Activated CD4-positive, alpha-beta T cell treated with anti-CD3 and anti-CD28 coated beads, Interleukin-2, amount 50 U/mL, for 16 hours (primary cell): ENCODE results near the gene EQTN.

Experiments
- DNase-seq: peaks from one replicate; pipeline ENCODE4 v3.0.0-alpha.2; 2020

EQTN gene

DNA sequence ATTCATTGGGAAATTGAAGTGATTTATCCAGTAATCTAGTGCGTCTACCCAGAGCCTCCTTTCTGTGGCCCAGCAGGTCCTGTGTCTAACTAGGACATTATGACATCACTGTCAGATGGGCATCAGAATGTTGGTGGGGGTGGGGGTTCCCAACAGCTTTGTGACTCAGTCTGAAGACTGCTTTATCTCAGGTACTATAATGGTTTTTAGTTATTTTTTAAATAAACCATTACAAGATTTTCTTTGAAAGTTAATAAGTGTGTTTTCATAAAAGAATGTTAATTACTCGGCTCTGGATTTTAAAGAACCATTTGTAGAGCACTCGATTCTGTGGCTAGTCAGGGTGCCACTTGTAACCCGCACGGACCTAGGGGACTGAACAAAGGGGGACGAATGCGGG is at the start of gene EQTN:
Gene EQTN (minus strand): TSS at position 101 of the 400 bp plus-strand sequence. CDS start 95 bp downstream, at position 6.
- no peak for DNase-seq

DNA sequence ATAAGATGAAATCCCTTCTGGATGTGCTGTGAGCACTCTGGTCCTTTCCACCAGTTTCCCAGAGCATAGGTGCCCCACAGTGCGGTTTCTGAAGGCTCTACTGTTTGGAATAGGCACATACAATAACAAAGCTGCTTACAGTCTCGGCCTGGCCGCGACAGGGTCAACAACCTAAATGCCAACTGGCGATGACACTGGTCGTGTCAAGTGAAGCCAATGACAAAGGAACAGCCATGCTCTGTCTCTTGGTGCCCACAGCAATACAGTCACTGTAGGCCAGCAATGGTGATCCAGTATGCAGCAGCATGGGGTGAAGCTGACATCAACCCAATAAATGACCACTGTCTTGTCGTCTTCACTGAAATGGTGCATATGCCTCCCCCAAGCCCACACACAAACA is 47.8 kb upstream of the EQTN start:
- no peak for DNase-seq

- DNase-seq, result no peak
Observed at GRCh38 chr9:27341545-27342294, 44.8 kb upstream of the EQTN start.

- DNase-seq, result no peak
Observed at GRCh38 chr9:27340961-27341511, 44.1 kb upstream of the EQTN start.

GRCh38 chr9:27340285-27340674 is 43.3 kb upstream of the EQTN start:
- DNase-seq, result no peak

DNA sequence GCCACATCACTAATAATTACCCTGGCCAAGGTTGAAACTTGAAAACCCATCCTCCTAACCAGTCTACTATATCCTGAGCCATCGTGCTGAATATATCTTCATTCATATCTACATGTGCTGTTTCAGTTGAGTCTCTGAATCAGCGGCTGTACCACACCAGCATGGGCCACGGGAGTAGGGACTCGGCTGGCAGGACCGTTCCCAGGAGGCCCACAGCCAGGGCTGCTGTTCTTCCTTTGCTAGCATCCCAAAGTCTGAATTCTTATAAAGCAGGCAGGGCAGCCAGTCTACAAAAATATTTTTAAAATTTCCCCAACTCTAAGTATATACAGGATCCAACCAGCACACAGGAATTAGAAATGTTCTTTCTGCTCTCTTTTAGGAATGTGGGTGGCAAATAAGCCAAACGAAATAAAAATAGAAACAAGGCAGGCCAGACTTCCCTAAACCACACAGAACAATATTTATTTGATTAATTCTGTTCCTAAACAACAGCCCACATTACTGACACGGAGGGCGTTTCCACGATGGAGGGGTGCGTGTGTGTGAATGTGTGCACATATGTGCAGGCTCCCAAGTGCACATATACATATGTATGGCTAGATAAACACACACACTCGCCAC is 42.8 kb upstream of the EQTN start:
- DNase-seq, result no peak

GRCh38 chr9:27338527-27338903 is 41.6 kb upstream of the EQTN start:
- no peak for DNase-seq

GRCh38 chr9:27337833-27338526 is 41.0 kb upstream of the EQTN start:
- no peak for DNase-seq

- no peak for DNase-seq
Observed at GRCh38 chr9:27337236-27337635, 40.3 kb upstream of the EQTN start.

- no peak for DNase-seq
Observed at GRCh38 chr9:27336829-27337228, 39.9 kb upstream of the EQTN start.

- DNase-seq, result no peak
Observed at GRCh38 chr9:27336126-27336525, 39.2 kb upstream of the EQTN start.

- no peak for DNase-seq
Observed at GRCh38 chr9:27335075-27335474, 38.1 kb upstream of the EQTN start.

- DNase-seq, result peak; percentile 42
Observed at GRCh38 chr9:27333241-27334052, 36.5 kb upstream of the EQTN start.

GRCh38 chr9:27331393-27331792 is 34.4 kb upstream of the EQTN start:
- DNase-seq, result no peak

GRCh38 chr9:27329291-27329690 is 32.3 kb upstream of the EQTN start:
- no peak for DNase-seq

DNA sequence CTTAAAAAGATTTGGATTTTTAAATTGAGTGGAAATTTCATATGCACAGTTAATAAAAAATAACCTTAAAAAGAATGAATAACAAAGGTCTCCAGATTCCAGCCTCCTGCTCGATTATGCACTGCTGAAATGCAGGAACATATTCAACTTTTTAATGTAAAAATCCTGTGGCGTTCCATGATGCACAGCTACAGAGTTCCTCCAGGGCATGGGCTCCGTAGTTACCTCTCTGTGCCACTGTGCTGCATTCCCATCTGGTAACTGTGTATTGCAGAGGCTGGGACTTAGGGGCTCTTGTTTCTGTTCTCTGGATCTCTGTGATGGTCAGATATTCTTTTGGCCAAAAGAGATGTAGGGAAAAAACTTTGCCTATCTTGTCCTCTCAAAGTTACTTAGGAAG is 31.5 kb upstream of the EQTN start:
- no peak for DNase-seq

DNA sequence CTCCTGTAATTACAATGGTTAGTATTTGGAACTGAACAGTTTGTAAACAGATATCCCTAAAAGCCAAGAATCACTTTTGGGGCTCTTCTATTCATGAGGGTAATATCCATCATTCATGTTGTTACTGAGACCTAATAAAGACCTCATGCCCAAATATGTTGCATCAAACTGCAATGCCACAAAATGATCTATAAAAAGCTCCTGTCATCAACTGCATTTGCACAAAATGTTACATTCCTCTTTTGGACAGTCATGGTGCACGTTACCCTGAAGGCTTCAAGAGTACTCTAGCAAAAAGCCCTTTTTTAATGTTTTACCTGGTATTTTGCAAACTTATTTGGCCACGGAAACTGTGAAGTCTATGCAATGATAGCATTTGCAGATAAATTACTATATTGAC is 14.2 kb upstream of the EQTN start:
- no peak for DNase-seq

GRCh38 chr9:27310582-27310981 is 13.6 kb upstream of the EQTN start:
- DNase-seq, result no peak

DNA sequence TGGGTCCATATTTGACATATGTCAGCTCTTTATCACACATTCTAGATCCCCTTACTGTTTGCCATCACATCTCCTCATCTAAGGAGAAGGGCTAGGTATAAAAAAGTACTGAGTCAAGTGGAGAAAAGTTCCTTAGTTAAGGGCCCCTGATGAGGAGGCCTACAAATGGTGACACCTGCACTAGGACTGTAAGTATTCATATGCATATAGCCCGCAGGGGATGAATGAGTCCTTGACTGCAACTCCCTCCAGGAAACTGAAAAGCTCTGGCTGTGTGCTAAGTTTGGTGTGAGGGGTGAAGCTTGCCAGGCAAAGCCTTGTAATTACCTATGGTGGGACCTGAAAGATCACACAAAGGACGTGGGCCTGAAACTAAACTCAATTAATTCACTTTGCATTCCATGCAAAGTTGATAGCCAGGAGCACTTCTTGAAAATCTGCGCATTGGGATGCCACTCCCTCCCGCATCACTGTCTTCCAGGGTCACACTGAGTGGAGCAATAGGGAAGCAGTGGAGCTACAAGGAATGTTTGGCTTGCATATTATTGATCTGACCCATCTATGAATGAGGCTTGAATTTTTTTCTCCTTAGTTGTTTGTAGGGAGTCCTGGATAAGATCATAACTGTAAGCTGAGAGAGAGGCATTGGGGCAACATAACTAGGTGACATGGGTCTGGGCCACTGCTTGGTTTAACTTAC is 11.9 kb upstream of the EQTN start:
- no peak for DNase-seq

DNA sequence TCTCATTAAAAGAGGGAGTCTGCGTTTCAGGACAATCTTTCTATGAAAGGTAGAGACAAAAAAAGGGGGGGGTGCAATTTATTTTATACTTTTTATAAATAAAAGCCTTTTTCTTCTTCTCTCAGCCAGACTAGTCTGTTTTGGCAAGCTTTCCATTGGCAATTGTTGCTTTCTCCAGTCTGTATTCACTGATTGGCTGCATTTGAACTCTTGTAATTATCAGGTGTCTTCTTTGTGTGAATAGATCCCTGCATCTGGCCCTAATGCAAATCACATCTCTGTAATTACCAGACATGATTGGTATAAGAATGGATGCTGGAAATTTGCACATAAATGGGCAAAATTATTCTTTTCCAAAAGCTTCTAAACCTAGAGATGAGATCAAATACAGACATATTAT is 7.6 kb upstream of the EQTN start:
- DNase-seq, result no peak

GRCh38 chr9:27303219-27303618 is 6.3 kb upstream of the EQTN start:
- DNase-seq, result no peak

GRCh38 chr9:27293996-27294395 is 3.0 kb downstream of the EQTN start:
- DNase-seq, result no peak
